NK-92 (cell line): ENCODE results near the gene GPBAR1.

Experiments used
- DNase-seq: peaks from one replicate; lab custom pipeline; 2025; ENCODE audit not compliant: unreplicated experiment; lab: John Stamatoyannopoulos, UW

GPBAR1 gene

DNA sequence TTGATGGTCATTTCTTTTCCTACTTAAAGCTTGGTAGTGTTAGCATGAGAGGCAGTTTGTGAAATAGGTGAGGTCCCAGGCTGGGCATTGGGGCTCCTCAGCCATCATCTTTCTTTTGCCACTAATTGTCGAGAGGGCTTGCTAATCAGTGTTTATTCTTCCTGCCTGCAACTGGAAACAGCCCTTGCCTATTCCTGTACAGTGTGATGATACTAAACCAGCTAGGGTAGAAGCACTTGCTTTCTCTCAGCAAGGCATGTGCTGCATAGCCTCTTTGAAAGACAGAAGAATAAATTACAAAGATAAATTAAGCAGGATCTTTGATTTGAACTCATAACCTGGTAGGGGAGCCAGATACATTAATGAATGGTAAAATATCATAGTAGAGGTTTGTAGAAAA lies 16.6 kb upstream of the GPBAR1 start:
- DNase-seq: no peak

- DNase-seq: no peak
These were observed 16.1 kb upstream of the GPBAR1 start for GRCh38 chr2:218244665-218245064.

DNA sequence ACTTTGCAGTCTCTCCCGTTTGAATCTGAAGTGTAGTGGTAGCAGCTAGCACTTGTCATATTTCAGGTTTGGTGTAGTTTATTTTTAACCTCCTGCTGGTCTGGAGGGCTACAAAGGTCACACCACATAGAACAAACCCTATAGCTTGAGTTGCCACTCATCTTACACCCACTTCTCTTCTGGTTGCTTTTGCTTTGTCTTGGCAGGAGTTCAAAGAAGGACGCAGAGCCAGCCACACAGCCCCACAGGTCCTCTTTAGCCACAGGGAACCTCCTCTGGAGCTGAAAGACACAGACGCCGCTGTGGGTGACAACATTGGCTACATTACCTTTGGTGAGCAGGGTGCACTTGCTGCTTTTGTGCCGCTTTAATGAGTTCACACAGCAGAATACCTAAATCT lies 15.6 kb upstream of the GPBAR1 start:
- DNase-seq: no peak

DNA sequence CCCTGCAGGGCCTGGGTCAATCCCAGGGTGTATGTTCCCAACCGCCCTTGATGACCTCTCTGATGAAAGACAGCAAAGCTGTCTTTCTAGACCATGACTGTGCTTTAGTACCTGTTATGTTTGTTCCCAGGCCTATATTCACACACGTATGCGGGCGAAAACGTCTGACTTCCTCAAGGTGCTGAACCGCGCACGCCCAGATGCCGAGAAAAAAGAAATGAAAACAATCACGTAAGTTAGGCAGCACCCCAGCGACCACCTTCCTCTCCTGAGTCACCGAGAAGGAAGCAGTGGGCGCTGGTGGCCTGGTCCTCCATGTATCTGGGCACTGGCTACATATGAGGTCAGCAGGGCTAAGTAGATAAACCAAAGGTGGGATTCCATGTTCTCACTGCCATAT lies 11.1 kb upstream of the GPBAR1 start:
- no peak for DNase-seq

DNA sequence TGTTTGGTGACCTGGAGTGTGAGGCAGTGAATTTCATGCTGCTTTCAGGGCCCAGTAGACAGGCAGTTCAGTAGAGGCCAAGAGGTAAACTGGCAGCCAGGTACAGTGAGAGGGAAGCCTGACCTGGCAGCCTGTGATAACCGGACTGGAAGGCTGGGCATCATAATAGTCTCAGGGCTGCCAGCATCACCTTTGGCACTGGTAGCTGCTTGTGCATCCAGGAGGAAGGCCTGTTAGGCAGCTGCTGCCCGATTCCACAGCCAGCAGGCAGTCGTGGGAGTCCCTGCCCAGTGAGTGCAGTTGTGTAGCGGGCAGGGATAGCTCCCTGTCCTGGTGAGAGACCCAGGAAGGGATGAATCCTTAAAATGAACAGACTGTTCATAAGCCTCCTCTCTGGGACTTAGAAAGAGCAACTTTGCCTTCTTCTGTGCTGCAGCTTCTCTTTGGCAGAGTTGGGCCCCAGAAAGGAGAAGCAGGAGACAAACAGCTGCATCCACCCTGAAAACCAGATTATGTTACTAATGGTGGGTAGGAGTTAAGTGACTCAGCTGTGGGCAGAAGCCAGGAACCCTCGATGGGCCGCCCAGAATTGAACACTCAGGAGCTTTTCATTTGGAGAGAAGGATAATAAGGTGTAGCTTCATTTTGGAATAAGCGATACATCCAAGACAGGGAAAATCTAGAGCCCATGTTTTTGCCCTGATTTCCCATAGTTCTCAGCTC lies 8.1 kb upstream of the GPBAR1 start:
- no peak for DNase-seq

GRCh38 chr2:218253232-218253625 lies 7.6 kb upstream of the GPBAR1 start:
- DNase-seq: no peak

- no peak for DNase-seq
These were observed 5.4 kb upstream of the GPBAR1 start for GRCh38 chr2:218255446-218255845.

- no peak for DNase-seq
These were observed 4.0 kb upstream of the GPBAR1 start for GRCh38 chr2:218256612-218257350.

DNA sequence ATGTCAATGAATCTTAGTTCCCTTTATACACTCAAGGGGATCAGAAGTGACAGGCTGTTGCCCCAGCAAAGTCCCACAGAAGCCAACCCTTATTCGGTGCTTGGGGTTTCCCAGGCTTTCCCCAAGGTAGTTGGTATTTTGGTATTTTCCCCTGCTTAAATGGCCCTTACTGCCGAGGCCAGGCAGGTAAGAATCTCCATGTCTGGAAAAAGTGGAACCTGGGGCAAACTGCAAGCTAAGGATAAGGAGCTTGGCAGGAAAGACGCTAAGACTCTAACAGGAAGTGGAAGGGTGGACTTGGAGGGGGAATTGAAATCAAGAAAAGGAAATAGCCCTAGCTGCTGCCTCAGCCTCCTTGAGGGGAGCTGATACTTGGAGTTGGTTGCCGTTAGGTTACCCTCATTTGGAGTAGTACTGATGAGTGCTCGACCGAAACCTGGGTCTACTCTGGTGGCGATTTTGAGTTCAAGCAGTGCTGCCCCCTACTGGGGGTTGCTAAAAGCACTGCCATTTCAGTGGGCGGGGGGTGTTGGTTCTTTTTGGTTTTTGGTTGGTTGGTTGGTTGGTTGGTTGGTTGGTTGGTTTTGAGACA lies 3.3 kb upstream of the GPBAR1 start:
- DNase-seq: no peak

DNA sequence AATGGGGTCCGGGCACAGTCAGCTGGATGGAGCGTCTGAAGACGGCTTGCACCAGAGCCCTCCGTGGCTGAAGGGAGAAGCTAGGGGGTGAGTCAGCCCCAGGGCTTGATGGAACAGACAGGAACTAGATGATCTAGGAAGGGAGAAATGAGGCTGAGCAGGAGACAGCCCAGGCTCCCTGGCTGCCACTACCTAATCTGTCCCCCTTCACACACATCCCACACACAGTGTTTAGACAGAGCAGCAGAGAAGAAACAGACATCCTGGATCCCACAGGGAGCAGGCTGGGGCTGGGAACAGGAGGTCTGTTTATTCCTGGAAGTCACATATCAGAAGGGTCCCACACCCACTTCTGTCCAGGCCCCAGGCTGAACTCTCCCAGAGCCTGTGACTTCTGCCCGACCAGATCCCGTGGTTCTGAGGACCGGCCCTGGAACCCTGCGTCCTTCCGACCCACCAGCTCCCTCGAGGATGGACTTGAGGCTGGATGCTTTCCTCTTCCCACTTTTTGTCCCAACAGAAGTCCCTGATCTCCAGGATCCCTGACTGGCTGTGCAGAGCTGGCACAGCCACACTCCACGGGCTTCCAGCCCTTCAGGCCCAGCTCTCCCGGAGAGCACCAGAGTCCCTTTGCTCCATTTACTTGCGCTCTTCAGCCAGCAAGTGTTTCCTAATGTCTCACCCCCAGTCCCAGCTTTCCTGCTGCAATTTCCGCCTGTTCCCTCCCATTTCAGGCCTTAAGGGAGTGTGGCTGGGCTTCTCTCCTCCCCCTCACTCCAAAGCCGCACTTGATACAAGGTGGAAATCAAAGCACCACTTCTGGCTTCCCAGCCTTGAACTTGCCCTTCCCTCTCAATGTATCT lies 1.5 kb upstream of the GPBAR1 start:
- DNase-seq: no peak

DNA sequence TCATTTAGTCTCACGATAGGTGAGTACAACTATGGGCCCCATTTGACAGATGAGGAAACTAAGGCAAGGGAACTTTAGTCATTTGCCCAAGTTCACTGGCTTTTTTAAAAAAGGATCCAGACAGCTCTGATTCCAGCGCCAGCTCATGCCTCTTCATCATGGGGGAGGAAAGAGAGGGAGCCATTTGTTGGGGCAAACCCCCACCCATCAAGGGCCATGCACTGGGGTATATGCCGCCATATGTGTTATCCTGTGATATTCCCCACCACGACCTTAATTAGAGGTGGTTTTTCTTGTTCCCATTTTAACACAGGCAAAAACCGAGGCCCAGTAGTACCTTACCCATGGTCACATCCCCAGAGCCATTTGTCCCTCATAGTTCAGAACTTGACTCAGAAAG lies 649 bp upstream of the GPBAR1 start:
- no peak for DNase-seq

DNA sequence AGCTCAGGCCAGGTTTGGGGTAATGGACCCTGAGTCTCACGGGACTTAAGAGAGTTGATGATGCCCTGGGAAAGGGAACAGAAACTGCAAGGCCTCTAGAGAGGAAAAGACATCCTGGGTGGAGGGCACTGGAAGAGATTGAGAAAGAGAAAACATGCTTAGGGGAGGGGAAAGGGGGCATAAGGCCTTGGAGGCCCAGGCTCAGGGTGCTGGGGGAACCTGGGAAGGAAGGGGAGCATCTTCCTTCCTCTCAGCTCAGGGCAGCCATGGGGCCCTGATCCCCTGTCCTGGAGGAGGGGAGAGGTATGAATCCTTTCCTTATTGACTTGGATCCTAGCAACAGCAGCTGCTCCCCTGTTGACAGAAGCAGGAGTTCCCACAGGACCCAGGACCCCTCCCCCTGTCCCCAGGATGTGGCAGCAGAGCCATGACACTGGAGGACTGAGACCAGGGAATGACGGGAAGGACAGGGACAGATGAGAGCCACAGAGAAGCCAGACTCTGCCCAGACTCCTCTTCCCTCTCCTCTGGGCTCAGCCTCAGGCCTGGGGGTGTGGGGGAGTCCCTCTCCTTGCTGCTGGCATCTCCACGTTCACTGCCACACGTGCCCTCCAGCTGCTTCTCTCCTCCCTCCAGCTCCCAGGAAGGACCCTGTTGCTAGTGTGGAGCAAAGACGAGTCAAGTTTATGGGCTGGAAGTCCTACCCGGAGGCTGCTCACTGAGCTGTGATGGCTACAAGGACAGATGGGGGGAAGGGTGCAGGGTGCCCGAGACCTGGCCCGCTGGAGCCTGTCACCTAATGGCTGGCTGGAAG lies 815 bp downstream of the GPBAR1 start:
- DNase-seq: no peak

GRCh38 chr2:218262237-218262600 lies 1.4 kb downstream of the GPBAR1 start:
- DNase-seq: no peak

DNA sequence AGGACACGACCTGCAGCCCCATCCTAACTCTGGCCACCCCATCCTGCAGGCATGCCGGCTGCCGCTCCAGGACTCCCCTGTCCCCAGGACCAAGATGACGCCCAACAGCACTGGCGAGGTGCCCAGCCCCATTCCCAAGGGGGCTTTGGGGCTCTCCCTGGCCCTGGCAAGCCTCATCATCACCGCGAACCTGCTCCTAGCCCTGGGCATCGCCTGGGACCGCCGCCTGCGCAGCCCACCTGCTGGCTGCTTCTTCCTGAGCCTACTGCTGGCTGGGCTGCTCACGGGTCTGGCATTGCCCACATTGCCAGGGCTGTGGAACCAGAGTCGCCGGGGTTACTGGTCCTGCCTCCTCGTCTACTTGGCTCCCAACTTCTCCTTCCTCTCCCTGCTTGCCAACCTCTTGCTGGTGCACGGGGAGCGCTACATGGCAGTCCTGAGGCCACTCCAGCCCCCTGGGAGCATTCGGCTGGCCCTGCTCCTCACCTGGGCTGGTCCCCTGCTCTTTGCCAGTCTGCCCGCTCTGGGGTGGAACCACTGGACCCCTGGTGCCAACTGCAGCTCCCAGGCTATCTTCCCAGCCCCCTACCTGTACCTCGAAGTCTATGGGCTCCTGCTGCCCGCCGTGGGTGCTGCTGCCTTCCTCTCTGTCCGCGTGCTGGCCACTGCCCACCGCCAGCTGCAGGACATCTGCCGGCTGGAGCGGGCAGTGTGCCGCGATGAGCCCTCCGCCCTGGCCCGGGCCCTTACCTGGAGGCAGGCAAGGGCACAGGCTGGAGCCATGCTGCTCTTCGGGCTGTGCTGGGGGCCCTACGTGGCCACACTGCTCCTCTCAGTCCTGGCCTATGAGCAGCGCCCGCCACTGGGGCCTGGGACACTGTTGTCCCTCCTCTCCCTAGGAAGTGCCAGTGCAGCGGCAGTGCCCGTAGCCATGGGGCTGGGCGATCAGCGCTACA lies 2.1 kb downstream of the GPBAR1 start:
- no peak for DNase-seq

GRCh38 chr2:218263817-218264641 lies 3.2 kb downstream of the GPBAR1 start:
- DNase-seq: no peak

- DNase-seq: no peak
These were observed 4.2 kb downstream of the GPBAR1 start for GRCh38 chr2:218264773-218265561.

DNA sequence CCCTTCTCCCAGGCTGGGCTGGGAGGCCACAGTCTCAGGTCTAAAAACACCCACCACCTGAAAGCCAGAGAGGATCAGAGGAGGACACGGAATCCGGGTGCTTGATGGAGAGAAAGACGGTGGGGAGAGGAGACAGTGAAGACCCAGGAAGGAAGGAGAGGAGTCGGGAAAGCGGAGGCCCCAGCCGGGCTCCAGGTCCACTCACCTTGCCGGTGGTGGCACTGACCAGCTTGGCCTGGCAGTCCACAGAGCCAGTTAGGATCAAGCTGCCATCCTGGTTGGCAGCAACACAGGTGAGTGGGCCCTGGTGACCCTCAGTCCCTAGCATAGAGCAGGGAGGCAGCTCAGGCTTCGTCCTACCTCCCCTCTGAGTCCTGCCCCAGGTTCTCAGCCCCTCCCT lies 4.8 kb downstream of the GPBAR1 start:
- no peak for DNase-seq
